Endodermal cell (in vitro differentiated cells): ENCODE data around the gene SLC9B2. TPM values are rescaled to one million over a fixed set of nuclear protein-coding genes. Genes with fewer than 3 reads are reported as not detected.

Source experiments
- DNase-seq: peaks from one replicate; pipeline ENCODE4 v3.0.0-alpha.2; 2017
- H3K27ac ChIP-seq: 2 replicates; pipeline ENCODE4 v1.5.1; 2013; ENCODE audit warnings: mild to moderate bottlenecking, low read depth, low read length, moderate library complexity
- H3K27me3 ChIP-seq: 2 replicates; pipeline ENCODE4 v1.6.1; 2013; ENCODE audit warnings: mild to moderate bottlenecking, low read length, moderate library complexity; ENCODE audit not compliant: insufficient read depth, control insufficient read depth, poor library complexity, severe bottlenecking
- H3K36me3 ChIP-seq: 2 replicates; pipeline ENCODE4 v1.7.0; 2013; ENCODE audit warnings: mild to moderate bottlenecking, low read length, moderate library complexity; ENCODE audit not compliant: control insufficient read depth, insufficient read depth
- H3K4me1 ChIP-seq: one replicate; pipeline ENCODE4 v1.7.0; 2013; ENCODE audit warnings: low read length; ENCODE audit not compliant: control insufficient read depth, insufficient read depth
- H3K4me3 ChIP-seq: 2 replicates; pipeline ENCODE4 v1.5.1; 2013; ENCODE audit warnings: mild to moderate bottlenecking, low read length, moderate library complexity
- H3K9ac ChIP-seq: 2 replicates; pipeline ENCODE4 v1.6.1; 2013; ENCODE audit warnings: mild to moderate bottlenecking, low read length, moderate library complexity; ENCODE audit not compliant: poor library complexity, severe bottlenecking; ENCODE audit errors: extremely low read depth
- H3K9me3 ChIP-seq: 2 replicates; pipeline ENCODE4 v1.6.1; 2013; ENCODE audit warnings: mild to moderate bottlenecking, low read length, moderate library complexity; ENCODE audit not compliant: control insufficient read depth
- H3K27ac Mint-ChIP-seq: 2 replicates; pipeline ENCODE4 v1.8.0; 2020; ENCODE audit warnings: mixed read lengths
- H3K27me3 Mint-ChIP-seq: 2 replicates; pipeline ENCODE4 v1.8.0; 2021; ENCODE audit warnings: mild to moderate bottlenecking, mixed read lengths; ENCODE audit not compliant: insufficient read depth
- H3K36me3 Mint-ChIP-seq: 2 replicates; pipeline ENCODE4 v1.8.0; 2020; ENCODE audit warnings: low read depth, mixed read lengths
- H3K4me1 Mint-ChIP-seq: 2 replicates; pipeline ENCODE4 v1.8.0; 2020; ENCODE audit warnings: mixed read lengths
- H3K4me3 Mint-ChIP-seq: 2 replicates; pipeline ENCODE4 v1.8.0; 2020; ENCODE audit warnings: mild to moderate bottlenecking, moderate library complexity, mixed read lengths
- H3K9me3 Mint-ChIP-seq: 2 replicates; pipeline ENCODE4 v1.8.0; 2020; ENCODE audit warnings: mild to moderate bottlenecking, mixed read lengths
- WGBS, 2 experiments: methylation state at CpG; one replicate each; pipeline versions ENCODE4 v1.1.5 to v1.1.7; 2013; ENCODE audit warnings: missing lambda C conversion rate in 2 of 2, mixed read lengths in 1 of 2; ENCODE audit not compliant: insufficient coverage in 1 of 2, insufficient read length in 1 of 2; 5-methylcytosine and 5-hydroxymethylcytosine counted together
- total RNA-seq, 2 donors: library from RNA; stranded (reverse); fragmentation: NEBNext Ultra II Directional in 1 of 2; extraction: Animal tissue kit (Norgen Biotek cat#: 25700) in 1 of 2; gene quantifications; 2 replicates in 1 of 2; 3 replicates in 1 of 2; pipeline ENCODE4 v1.2.1, GENCODE V29; 2021
- TF ChIP-seq, protein P1 (sequence below): fragments of 200-600 bp; sonication (generic); conservative IDR thresholded peaks from 2 replicates; pipeline ENCODE4 v1.5.0; 2021; ENCODE audit warnings: antibody characterized with exemption, mild to moderate bottlenecking

The SLC9B2 gene
- total RNA-seq, 2 donors from 2014 or later: 8.2 to 11.3 TPM

DNA sequence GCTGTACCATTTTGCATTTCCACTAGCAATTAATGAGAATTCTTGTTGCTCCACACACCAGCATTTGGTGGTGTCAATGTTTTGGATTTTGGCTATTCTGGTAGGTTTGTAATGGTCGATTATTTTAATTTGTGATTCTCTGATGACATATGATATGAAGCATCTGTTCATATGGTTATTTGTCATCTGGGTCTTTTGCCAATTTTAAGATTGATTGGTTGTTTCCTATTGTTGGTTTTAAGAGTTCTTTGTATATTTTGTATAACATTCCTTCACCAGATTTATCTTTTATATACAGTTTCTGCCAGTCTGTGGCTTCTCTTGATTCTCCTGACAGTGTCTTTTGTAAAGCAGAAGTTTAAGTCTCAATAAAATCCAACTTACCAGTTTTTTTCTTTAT is 41.6 kb upstream of the SLC9B2 start:
- Histone ChIP-seq H3K9me3 (no peaks in the 10 kb centered on the region), H3K4me3 (no peak overlapping the region), H3K9ac (no peak overlapping the region), H3K36me3 (peaks cover 43% of the 10 kb centered on the region), H3K4me1 (no peaks in the 10 kb centered on the region), H3K27ac (no peak overlapping the region), H3K27me3 (no peaks in the 10 kb centered on the region)
- Mint-ChIP-seq H3K4me1 (no peaks in the 10 kb centered on the region), H3K27me3 (no peaks in the 10 kb centered on the region), H3K27ac (no peak overlapping the region), H3K36me3 (peaks cover 33% of the 10 kb centered on the region), H3K9me3 (no peaks in the 10 kb centered on the region), H3K4me3 (no peak overlapping the region)
- DNase-seq: no peak
- TF ChIP-seq, protein P1, sequence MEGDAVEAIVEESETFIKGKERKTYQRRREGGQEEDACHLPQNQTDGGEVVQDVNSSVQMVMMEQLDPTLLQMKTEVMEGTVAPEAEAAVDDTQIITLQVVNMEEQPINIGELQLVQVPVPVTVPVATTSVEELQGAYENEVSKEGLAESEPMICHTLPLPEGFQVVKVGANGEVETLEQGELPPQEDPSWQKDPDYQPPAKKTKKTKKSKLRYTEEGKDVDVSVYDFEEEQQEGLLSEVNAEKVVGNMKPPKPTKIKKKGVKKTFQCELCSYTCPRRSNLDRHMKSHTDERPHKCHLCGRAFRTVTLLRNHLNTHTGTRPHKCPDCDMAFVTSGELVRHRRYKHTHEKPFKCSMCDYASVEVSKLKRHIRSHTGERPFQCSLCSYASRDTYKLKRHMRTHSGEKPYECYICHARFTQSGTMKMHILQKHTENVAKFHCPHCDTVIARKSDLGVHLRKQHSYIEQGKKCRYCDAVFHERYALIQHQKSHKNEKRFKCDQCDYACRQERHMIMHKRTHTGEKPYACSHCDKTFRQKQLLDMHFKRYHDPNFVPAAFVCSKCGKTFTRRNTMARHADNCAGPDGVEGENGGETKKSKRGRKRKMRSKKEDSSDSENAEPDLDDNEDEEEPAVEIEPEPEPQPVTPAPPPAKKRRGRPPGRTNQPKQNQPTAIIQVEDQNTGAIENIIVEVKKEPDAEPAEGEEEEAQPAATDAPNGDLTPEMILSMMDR: no peak
- 92% methylated on average over 1 of the region's 1 CpG; no CpG with 5 or more reads in 1 of the 2 experiments for WGBS, 2 experiments

DNA sequence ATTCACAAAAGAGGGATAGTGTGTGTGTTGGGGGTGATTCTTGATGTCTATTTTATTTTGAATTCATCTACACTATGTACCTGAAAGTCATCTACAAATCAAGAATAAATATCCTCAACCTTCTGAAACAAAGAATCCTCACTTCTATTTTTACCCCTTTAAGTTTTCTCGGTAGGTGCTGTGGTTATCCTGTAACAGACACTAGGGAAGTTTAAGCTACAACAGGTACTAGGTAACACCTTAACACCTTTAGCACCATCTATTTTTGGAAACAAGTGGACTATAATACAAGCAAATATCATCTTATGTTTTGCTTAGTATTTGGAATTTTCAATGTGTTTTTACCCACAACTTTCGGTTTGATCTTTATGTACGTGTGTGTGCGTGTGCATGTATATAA is 35.0 kb upstream of the SLC9B2 start:
- no peak overlapping the region for H3K27ac ChIP-seq
- Mint-ChIP-seq H3K27me3 (no peaks in the 10 kb centered on the region), H3K27ac (no peak overlapping the region), H3K4me1 (no peaks in the 10 kb centered on the region), H3K4me3 (no peak overlapping the region), H3K9me3 (no peaks in the 10 kb centered on the region), H3K36me3 (peaks cover 27% of the 10 kb centered on the region)
- no peaks in the 10 kb centered on the region for H3K27me3 ChIP-seq
- H3K9me3 ChIP-seq: no peaks in the 10 kb centered on the region
- no peaks in the 10 kb centered on the region for H3K4me1 ChIP-seq
- peaks cover 62% of the 10 kb centered on the region for H3K36me3 ChIP-seq
- WGBS, 2 experiments: 88% methylated on average over 1 of the region's 4 CpGs; no CpG with 5 or more reads in 1 of the 2 experiments
- TF ChIP-seq, protein P1: no peak
- H3K4me3 ChIP-seq: no peak overlapping the region
- H3K9ac ChIP-seq: no peak overlapping the region
- no peak for DNase-seq

DNA sequence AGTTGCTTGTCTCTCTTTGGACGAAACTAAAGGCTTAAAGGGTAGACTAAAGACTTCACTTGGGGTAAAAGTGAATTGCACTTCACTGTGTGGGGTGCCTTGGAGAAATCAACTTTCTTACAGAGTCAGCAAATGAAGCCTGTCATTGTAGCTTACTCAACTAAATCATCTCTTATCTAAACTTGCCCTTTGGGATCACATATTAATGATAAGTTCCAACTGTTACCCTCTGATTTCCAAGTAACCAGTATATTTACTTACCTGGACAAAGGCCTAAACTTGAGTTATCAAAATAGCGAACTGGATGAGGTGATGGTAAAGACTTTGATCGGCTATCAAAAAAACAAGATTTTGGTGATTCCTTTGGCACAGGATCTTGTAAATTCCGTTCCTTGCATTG is 32.0 kb upstream of the SLC9B2 start:
- H3K27ac ChIP-seq: no peak overlapping the region
- peaks cover 26% of the 10 kb centered on the region for H3K36me3 Mint-ChIP-seq
- H3K27ac Mint-ChIP-seq: no peak overlapping the region
- no peaks in the 10 kb centered on the region for H3K4me1 ChIP-seq
- no peaks in the 10 kb centered on the region for H3K4me1 Mint-ChIP-seq
- TF ChIP-seq, protein P1: no peak
- no peak for DNase-seq
- no peaks in the 10 kb centered on the region for H3K27me3 Mint-ChIP-seq
- peaks cover 55% of the 10 kb centered on the region for H3K36me3 ChIP-seq
- H3K4me3 Mint-ChIP-seq: no peak overlapping the region
- H3K9me3 ChIP-seq: no peaks in the 10 kb centered on the region
- no peaks in the 10 kb centered on the region for H3K9me3 Mint-ChIP-seq
- H3K9ac ChIP-seq: no peak overlapping the region
- no peaks in the 10 kb centered on the region for H3K27me3 ChIP-seq
- no peak overlapping the region for H3K4me3 ChIP-seq
- WGBS, 2 experiments: 92 to 96% methylated on average over 3 to 4 of the region's 4 CpGs
